IPS-18c (cell line): ENCODE measurements around the gene MSI2.

ENCODE experiments used
- H3K4me3 ChIP-seq: 2 replicates; pipeline ENCODE4 v1.7.0; 2013; ENCODE audit warnings: low read depth, mild to moderate bottlenecking, low read length, moderate library complexity; ENCODE audit not compliant: insufficient read depth
- H3K9me3 ChIP-seq: one replicate; pipeline ENCODE4 v1.6.1; 2013; ENCODE audit warnings: mild to moderate bottlenecking, low read length, moderate library complexity; ENCODE audit not compliant: control insufficient read depth, insufficient read depth

MSI2 gene

DNA sequence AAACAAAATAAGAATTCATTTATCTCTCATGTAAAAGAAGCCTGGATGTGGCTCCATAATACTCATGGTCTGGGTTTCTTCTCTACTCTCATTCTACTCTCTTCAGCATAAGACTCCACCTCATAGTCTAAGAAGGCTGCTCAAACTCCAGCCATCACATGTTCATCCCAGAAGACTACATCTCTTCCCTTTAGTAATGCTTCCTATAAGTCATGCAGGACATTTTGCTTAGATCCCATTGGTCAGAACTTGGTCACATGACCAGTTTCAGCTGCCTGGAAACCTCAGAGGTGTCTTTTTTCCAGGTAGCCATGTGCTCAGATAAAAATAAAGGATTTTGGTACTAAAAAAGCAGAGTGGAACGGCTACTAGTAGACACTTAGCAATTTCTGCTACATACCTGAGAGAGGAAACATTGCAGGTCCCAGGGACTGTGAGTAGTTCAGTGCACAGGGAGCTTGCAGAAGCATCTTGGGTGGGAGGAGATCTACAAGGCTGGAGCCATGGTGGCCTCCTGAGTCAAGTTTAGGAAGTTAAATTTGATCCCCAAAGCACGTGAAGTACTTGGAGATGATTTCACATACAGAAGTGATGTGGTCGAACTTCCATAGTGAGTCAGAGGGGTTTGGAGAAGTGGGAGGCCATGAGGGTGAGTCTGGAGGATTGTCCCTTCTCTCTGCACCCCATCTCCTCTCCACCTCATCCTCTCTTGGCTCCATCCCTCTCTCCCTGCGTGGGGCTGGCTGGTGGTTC is 378.6 kb downstream of the MSI2 start:
- Histone ChIP-seq H3K4me3 (no peak overlapping the region), H3K9me3 (no peaks in the 10 kb centered on the region)

DNA sequence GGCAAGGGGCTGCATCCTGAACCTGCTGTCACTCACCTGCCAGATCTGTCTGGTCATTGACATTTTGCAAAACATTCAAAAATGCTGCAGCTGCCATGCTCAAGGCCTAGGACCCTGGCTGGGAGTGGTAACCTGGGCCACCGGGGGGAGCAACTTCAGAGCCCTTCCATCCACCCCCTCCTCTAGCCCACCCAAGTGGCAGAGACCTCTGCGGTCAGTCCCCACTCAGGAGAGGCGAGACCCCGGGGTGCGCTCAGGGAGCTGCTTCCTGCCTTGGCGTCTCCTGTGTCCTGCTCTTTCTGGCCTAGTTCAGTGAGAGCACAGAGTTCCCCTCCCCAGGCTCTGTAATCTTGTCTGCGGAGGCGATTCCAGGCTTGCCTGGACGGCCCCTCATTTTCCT is 380.0 kb downstream of the MSI2 start:
- Histone ChIP-seq H3K4me3 (no peak overlapping the region), H3K9me3 (no peaks in the 10 kb centered on the region)

GRCh38 chr17:57636985-57637665 is 380.8 kb downstream of the MSI2 start:
- H3K9me3 ChIP-seq, result no peaks in the 10 kb centered on the region

GRCh38 chr17:57637666-57638010 is 381.3 kb downstream of the MSI2 start:
- no peak overlapping the region for H3K4me3 ChIP-seq
- no peaks in the 10 kb centered on the region for H3K9me3 ChIP-seq

More at GRCh38 chr17:57636985-57637665, 380.8 kb downstream of the MSI2 start:
- H3K4me3 ChIP-seq, result no peak overlapping the region

GRCh38 chr17:57638284-57638683 is 382.0 kb downstream of the MSI2 start:
- no peaks in the 10 kb centered on the region for H3K9me3 ChIP-seq
- no peak overlapping the region for H3K4me3 ChIP-seq

DNA sequence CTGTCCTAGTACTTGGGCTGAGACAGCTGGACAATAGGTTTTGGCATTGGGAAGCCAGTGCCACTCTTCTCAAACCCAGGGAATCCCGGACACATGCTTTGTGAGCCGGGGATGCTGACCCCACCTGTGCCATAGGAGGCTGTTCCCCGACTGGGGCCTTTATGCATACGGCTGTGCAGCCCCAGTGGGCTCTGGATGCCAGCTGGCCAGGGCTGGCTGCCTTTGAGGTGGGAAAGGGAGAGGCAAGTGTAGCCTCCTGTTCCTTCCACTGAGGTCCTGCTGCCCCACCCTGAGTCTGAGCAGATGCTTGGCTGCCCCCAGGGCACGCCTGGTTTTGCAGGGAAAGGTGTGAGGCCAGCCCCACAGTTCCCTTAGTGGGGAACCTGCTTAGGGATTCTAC is 383.1 kb downstream of the MSI2 start:
- Histone ChIP-seq H3K4me3 (no peak overlapping the region), H3K9me3 (no peaks in the 10 kb centered on the region)

- no peak overlapping the region for H3K4me3 ChIP-seq
- H3K9me3 ChIP-seq, result no peaks in the 10 kb centered on the region
These were observed 383.8 kb downstream of the MSI2 start for GRCh38 chr17:57640079-57640478.

- no peaks in the 10 kb centered on the region for H3K9me3 ChIP-seq
- H3K4me3 ChIP-seq, result no peak overlapping the region
These were observed 385.4 kb downstream of the MSI2 start for GRCh38 chr17:57641761-57642160.

DNA sequence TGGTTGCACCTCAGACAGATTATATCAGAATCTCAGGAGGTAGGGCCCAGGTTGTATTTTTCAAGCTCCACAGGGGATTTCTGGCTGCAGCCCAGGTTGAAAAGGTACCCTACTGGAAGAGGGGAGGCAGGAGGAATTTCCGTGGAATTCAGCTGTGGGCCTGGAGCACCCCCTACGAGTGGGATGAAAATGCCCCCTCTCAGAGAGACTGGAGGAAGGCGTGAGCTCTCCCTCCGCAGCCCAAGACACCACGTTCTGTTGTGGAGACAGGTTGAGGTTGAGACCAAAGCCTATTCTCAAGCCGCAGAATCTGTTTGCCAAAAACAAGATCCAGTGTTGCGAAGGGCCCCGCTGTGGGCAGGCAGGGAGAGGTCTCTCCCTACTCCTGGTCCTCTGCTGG is 386.7 kb downstream of the MSI2 start:
- Histone ChIP-seq H3K4me3 (no peak overlapping the region), H3K9me3 (no peaks in the 10 kb centered on the region)

DNA sequence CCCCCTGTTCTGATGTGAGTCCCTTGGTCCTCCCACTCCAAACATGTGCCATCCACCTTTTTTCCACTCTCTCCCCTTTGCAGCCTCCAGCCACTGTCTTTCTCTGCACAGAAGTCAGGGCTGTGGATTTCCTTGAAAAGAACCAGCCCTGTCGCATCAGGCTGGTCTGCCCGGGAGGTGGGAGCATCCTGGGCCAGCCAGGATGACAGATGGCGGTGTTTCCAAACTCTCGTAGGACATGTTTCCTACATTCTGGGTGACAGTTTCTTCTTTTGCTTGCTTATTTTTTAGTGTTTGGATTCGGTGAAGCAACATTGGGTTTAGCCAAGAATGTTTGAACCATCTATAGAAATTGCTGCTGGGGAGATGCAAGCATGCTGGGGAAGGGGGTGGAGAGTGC is 388.0 kb downstream of the MSI2 start:
- Histone ChIP-seq H3K9me3 (no peaks in the 10 kb centered on the region), H3K4me3 (no peak overlapping the region)

- no peak overlapping the region for H3K4me3 ChIP-seq
- no peaks in the 10 kb centered on the region for H3K9me3 ChIP-seq
These were observed 389.8 kb downstream of the MSI2 start for GRCh38 chr17:57645950-57646665.

- no peaks in the 10 kb centered on the region for H3K9me3 ChIP-seq
- H3K4me3 ChIP-seq, result no peak overlapping the region
These were observed 392.4 kb downstream of the MSI2 start for GRCh38 chr17:57648720-57649119.

DNA sequence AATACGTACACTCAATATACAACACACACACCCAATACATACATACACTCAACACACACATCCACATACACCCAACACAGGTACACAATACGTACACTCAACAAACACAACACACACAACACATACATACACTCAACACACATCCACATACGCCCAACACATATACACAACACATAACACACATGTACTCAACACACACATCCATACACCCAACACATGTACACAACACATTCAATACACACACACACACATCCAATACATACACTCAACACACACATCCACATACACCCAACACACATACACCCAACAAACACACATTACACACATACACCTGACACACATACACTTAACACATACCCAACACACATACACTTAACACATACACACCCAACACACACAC is 392.9 kb downstream of the MSI2 start:
- Histone ChIP-seq H3K4me3 (no peak overlapping the region), H3K9me3 (no peaks in the 10 kb centered on the region)

DNA sequence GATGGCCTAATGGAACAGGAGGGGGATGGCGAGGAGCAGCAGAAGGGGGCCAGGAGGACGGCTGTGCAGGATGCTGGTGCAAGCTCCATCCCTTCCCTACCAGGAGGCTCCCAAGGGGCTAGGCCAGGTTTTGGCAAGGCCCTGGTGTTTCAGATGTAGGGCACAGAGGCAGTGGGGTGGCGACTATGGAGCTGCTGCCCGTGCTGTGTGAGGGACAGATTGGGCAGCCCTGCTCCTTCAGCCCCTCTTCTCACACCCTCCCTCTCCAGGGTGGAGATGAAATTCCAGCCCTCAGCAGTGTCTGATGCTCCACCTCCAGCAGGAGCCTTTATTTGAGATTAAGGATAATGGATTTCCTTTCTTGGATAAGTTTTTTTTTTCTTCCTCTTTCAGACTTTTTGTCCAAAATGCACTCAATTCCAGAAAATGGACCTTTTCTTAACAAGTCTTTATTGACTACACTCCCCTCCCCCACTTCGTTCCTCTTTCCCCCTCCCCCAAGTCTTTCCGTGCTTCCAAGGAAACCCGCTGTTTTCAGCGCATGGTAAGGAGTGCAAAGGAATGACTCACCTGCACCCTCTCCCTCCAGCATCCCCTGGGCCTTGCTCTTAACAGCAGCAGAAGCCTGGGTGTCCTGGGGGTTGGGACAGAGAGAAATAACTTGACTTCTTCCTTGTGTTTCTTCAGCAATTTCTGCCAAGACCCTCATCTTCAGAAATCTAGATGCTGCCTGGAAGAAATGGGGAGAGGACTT is 393.6 kb downstream of the MSI2 start:
- Histone ChIP-seq H3K4me3 (peak overlapping the region; percentile 34; the same call in 1 of the 2 replicates), H3K9me3 (no peaks in the 10 kb centered on the region)

DNA sequence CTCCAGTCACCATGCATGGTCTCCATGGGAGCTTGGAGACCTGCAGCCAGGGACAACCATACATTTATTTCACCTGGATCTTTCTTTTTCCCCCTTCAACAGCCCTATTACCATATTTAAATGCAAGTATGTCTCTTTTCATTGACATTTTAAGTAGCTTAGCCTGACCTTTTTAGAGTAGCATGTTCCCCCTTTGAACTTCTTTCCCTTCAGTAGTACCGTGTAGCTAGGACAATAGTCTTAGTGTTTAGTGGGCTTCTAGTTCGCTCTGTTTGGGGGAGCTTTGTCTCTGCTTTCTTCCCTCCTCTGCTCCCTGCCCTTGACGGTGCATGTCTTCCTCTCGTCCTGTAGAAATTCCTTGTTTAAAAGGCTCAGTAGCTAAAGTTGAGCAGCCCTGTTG is 394.2 kb downstream of the MSI2 start:
- Histone ChIP-seq H3K4me3 (peak overlapping the region; percentile 34), H3K9me3 (no peaks in the 10 kb centered on the region)

DNA sequence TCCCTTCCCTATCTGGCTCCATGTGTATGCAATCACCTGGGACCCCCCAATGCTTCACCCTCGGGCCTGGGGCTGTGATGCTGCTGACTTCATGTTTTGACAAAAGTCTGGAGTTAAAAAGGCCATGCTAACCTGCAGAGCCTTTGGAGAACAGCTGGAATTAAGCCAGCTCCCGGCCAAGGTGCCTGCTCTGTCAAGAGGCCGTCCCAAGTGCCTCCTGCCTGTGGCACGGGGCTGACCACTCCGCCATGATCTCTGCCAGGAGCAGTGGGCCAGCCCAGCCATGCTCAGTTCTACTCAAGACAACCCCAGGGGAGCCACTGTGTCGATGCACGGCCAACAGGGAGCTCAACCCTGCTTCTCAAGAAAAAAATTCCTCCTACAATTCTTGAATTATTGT is 395.1 kb downstream of the MSI2 start:
- Histone ChIP-seq H3K9me3 (no peaks in the 10 kb centered on the region), H3K4me3 (no peak overlapping the region)

GRCh38 chr17:57651996-57652395 is 395.7 kb downstream of the MSI2 start:
- no peak overlapping the region for H3K4me3 ChIP-seq
- no peaks in the 10 kb centered on the region for H3K9me3 ChIP-seq
